Ishikawa (cell line): Measurements from ENCODE around the gene C11orf68.
A peak's percentile ranks its signal among the peaks of the same experiment; 100 is the strongest.

Experiments used
- CEBPB ChIP-seq: IDR thresholded peaks from 2 replicates; pipeline ENCODE4 v1.6.1; 2012
- CREB1 ChIP-seq: IDR thresholded peaks from 2 replicates; pipeline ENCODE4 v1.6.1; 2012; ENCODE audit warnings: low read depth
- EGR1 ChIP-seq: IDR thresholded peaks from 2 replicates; pipeline ENCODE4 v1.6.1; 2012
- EP300 ChIP-seq: IDR thresholded peaks from 2 replicates; pipeline ENCODE4 v1.6.1; 2012; ENCODE audit warnings: borderline replicate concordance
- FOXM1 ChIP-seq: IDR thresholded peaks from 2 replicates; pipeline ENCODE4 v1.6.1; 2012; ENCODE audit warnings: low read depth, borderline replicate concordance
- NFIC ChIP-seq: IDR thresholded peaks from 2 replicates; pipeline ENCODE4 v1.6.1; 2012
- RAD21 ChIP-seq: IDR thresholded peaks from 2 replicates; pipeline ENCODE4 v1.6.1; 2012; ENCODE audit warnings: low read depth
- TAF1 ChIP-seq: IDR thresholded peaks from 2 replicates; pipeline ENCODE4 v1.6.1; 2012; ENCODE audit warnings: low read depth, mild to moderate bottlenecking
- TCF12 ChIP-seq: IDR thresholded peaks from 2 replicates; pipeline ENCODE4 v1.6.1; 2012; ENCODE audit warnings: low read depth
- TEAD4 ChIP-seq: IDR thresholded peaks from 2 replicates; pipeline ENCODE4 v1.6.1; 2012
- YY1 ChIP-seq: IDR thresholded peaks from 2 replicates; pipeline ENCODE4 v1.6.1; 2012; ENCODE audit warnings: low read depth
- ZBTB7A ChIP-seq: IDR thresholded peaks from 2 replicates; pipeline ENCODE4 v1.6.1; 2012; ENCODE audit warnings: low read depth
- TF ChIP-seq, protein P1 (sequence below): IDR thresholded peaks from 2 replicates; pipeline ENCODE4 v1.6.1; 2012
- TF ChIP-seq, protein P2 (sequence below): IDR thresholded peaks from 2 replicates; pipeline ENCODE4 v1.6.1; 2012
- TF ChIP-seq, protein P3 (sequence below): IDR thresholded peaks from 2 replicates; pipeline ENCODE4 v1.6.1; 2012; ENCODE audit warnings: low read depth, mild to moderate bottlenecking

The C11orf68 gene

DNA sequence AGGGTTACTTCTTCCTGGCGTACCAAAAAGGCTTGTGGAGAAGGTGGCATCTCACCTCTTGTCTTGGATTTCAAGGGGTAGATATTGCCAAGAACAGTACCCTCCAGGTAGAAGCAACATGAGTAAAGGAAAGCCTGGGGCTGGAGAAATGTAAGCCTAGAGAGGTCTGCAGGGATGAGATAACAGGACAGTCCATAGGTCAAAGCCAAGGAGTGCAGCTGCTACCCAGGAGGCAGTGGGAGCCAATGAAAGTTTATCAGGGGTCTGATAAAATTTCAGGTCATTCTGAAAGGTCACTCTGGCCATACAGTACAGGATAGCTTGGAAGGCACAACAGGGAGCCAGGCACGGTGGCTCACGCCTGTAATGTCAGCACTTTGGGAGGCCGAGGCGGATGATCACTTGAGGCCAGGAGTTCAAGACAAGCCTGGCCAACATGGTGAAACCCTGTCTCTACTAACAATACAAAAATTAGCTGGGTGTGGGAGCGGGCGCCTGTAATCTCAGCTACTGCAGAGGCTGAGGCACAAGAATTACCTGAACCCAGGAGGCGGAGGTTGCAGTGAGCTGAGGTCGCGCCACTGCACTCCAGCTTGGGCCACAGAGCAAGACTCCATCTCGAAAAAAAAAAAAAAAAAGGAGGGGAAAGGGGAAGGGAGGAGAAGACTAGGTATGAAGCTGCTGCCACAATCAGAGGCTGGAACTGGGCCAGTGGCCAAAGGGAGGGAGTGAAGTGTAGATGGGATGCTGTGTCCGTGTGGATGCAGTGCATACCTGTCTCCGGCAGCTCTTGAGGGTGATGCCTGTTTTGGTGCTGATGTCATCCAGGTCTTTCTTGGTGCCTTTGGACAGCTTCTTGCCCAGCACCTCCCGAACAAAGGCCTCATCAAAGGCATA, 31.8 kb downstream of the C11orf68 start:
- TF ChIP-seq TCF12 (no peak), RAD21 (no peak), CEBPB (no peak), EGR1 (no peak), CREB1 (no peak), EP300 (no peak), ZBTB7A (no peak)
- TF ChIP-seq, protein P1, sequence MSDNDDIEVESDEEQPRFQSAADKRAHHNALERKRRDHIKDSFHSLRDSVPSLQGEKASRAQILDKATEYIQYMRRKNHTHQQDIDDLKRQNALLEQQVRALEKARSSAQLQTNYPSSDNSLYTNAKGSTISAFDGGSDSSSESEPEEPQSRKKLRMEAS = no peak
- TF ChIP-seq, protein P2, sequence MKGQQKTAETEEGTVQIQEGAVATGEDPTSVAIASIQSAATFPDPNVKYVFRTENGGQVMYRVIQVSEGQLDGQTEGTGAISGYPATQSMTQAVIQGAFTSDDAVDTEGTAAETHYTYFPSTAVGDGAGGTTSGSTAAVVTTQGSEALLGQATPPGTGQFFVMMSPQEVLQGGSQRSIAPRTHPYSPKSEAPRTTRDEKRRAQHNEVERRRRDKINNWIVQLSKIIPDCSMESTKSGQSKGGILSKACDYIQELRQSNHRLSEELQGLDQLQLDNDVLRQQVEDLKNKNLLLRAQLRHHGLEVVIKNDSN = no peak
- TF ChIP-seq, protein P3, sequence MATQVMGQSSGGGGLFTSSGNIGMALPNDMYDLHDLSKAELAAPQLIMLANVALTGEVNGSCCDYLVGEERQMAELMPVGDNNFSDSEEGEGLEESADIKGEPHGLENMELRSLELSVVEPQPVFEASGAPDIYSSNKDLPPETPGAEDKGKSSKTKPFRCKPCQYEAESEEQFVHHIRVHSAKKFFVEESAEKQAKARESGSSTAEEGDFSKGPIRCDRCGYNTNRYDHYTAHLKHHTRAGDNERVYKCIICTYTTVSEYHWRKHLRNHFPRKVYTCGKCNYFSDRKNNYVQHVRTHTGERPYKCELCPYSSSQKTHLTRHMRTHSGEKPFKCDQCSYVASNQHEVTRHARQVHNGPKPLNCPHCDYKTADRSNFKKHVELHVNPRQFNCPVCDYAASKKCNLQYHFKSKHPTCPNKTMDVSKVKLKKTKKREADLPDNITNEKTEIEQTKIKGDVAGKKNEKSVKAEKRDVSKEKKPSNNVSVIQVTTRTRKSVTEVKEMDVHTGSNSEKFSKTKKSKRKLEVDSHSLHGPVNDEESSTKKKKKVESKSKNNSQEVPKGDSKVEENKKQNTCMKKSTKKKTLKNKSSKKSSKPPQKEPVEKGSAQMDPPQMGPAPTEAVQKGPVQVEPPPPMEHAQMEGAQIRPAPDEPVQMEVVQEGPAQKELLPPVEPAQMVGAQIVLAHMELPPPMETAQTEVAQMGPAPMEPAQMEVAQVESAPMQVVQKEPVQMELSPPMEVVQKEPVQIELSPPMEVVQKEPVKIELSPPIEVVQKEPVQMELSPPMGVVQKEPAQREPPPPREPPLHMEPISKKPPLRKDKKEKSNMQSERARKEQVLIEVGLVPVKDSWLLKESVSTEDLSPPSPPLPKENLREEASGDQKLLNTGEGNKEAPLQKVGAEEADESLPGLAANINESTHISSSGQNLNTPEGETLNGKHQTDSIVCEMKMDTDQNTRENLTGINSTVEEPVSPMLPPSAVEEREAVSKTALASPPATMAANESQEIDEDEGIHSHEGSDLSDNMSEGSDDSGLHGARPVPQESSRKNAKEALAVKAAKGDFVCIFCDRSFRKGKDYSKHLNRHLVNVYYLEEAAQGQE = no peak

DNA sequence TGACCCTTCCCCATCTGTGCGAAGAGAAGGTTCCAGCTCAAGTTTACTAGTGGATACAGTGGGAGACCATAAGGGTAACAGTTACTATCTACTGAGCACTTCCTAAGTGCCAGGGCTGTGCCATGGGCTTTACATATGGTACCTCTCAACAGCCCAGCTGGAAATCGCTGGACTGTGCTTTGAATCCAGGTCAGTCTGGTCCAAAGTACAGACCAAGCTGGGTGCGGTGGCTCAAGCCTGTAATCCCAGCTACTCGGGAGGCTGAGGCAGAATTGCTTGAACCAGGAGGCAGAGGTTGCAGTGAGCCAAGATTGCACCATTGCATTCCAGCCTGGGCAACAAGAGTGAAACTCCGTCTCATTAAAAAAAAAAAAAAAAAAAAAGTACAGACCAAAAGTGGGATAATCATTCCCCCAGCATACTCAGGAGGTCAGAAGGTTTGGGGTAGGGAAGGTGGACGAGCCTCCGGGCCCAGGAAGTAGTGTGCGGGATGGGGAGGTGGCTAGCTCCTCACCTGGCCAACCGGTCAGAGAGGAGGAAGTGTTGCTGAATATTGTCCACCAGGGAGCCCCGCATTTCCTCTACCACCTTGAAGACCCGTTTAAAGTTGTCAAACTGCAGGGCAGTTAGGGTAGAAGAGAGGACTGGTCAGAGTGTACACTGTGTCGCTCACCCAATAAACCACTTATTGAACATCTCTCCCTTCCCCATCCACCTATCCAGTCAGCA, 32.9 kb downstream of the C11orf68 start:
- TF ChIP-seq, protein P2 = no peak
- TF ChIP-seq TCF12 (no peak), FOXM1 (no peak), NFIC (no peak), TEAD4 (no peak), TAF1 (no peak), ZBTB7A (no peak)
- TF ChIP-seq, protein P1 = no peak

DNA sequence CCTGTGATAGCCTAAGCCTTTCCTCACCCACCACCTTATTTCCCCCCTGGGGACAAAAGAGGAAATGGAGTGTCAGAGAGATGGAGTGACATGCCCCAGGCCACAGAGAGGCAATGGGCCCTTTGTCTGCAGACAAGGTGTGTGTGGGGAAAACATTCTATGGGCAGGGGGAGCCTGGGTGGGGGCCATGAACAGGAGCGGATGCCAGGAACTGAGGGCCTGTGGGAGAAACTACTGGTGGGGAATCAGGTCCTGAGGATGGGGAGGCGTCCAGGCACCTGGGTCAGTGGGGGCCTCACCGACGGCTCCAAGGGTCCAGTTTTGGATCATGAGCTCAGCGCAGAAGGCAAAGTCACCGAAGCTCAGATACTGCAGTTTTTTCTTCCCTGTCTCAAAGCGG, 33.6 kb downstream of the C11orf68 start:
- no peak for TF ChIP-seq EP300
- TF ChIP-seq YY1 = no peak
- TF ChIP-seq CEBPB = no peak
- no peak for TF ChIP-seq RAD21
- TF ChIP-seq, protein P3 = no peak

DNA sequence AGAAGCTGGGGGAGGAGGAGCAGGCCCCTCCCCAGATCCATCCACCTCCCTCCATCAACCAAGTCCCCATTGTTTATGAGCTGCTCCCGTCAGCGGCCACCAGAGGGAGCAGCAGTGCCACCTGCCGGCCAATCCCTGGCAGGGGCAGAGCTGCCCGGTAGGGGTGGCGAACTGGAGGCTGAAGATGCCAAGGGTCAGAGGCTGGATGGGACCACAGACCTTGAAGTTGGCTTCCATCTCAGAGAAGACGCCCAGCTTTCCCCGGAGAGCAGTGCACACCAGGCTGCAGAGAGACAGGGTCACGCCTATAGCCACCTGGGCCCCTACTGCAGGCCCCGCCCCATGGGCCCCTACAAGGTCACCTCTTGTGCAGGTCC, 34.2 kb downstream of the C11orf68 start:
- TF ChIP-seq TAF1 = no peak
- peak; percentile 87 for TF ChIP-seq RAD21

DNA sequence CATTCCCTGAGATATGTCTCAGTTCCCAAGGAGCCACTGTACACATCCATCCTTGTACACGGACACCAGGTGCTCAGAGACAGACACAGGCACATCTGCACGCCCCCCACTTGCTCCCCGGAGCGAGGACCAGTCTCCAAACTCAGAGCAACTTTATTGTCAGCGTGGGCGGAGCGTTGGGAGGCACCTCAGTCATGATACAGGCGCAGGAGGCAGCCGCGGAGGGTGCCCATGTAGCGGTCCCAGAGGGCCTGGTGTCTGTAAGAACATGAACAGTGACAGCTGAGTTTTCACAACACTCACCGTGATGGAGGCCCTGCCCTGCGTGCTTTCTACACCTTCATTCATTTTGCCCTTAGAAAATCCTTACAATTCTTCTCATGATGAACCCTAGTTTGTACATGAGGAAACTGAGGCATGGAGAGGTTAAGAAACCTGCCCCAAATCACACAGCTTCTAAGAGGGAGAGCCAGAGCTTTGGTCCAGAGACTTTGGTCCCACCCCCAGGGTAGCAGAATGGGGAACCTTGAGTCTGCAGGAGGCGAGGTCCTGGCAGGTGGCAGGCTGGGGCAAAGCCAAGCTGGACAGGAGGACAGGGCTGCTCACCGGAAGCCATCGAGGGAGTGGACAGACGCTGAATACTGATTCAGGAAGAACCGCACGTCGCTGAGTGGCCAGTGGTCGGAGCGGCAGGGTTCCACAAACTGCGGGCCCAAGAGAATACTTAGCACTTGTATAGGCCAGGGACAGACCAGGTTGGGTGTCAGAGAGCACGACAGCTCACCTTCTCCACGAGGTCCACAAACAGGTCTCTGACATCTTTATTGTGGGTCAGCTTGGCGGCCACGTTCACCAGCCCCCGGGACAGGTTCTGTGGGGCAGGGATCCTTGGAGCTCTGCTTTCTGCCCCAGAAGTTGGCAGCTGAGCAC, 34.8 kb downstream of the C11orf68 start:
- no peak for TF ChIP-seq EGR1
- no peak for TF ChIP-seq RAD21
